H1 (cell line): ENCODE data around the gene SOAT2. TPM values are rescaled to one million over a fixed set of nuclear protein-coding genes. Genes with fewer than 3 reads are reported as not detected.

Experiments used
- CEBPB ChIP-seq: IDR thresholded peaks from 2 replicates; pipeline ENCODE4 v1.6.1; 2012; ENCODE audit warnings: low read depth, low read length
- FOSL1 ChIP-seq: IDR thresholded peaks from 2 replicates; pipeline ENCODE4 v1.6.1; 2011; ENCODE audit warnings: mild to moderate bottlenecking, low read depth, low read length, moderate library complexity; ENCODE audit not compliant: insufficient read depth
- HDAC2 ChIP-seq, 2 experiments: fragments of 300-600 bp in 1 of 2; sonication (generic) in 1 of 2; IDR thresholded peaks; 2 replicates each; pipeline ENCODE4 v1.6.1; 2011 to 2012; ENCODE audit warnings: low read depth in 2 of 2, low read length in 2 of 2, mild to moderate bottlenecking in 2 of 2, moderate library complexity in 2 of 2, borderline replicate concordance in 1 of 2, inconsistent platforms in 1 of 2
- NRF1 ChIP-seq: IDR thresholded peaks from 2 replicates; pipeline ENCODE4 v1.6.1; 2011; ENCODE audit warnings: mild to moderate bottlenecking, low read depth, low read length, improper control_type of control experiment
- RFX5 ChIP-seq: IDR thresholded peaks from 2 replicates; pipeline ENCODE4 v1.6.1; 2011; ENCODE audit warnings: low read depth, low read length, improper control_type of control experiment, borderline replicate concordance
- SIN3A ChIP-seq, 2 experiments: IDR thresholded peaks in 1 of 2; conservative IDR thresholded peaks in 1 of 2; 2 replicates each; pipeline ENCODE4 v1.6.1; 2011 to 2012; ENCODE audit warnings: low read length in 2 of 2, improper control_type of control experiment in 1 of 2, low read depth in 1 of 2, mild to moderate bottlenecking in 1 of 2
- SRF ChIP-seq: IDR thresholded peaks from 2 replicates; pipeline ENCODE4 v1.6.1; 2011; ENCODE audit warnings: mild to moderate bottlenecking, low read depth, low read length, moderate library complexity
- SUZ12 ChIP-seq: fragments of 200-600 bp; sonication (generic); IDR thresholded peaks from 2 replicates; pipeline ENCODE4 v1.6.1; 2012; ENCODE audit warnings: mild to moderate bottlenecking, inconsistent platforms, low read length, moderate library complexity, mixed read lengths
- TBP ChIP-seq: IDR thresholded peaks from 2 replicates; pipeline ENCODE4 v1.6.1; 2011; ENCODE audit warnings: low read depth, low read length, improper control_type of control experiment
- TCF12 ChIP-seq: IDR thresholded peaks from 2 replicates; pipeline ENCODE4 v1.6.1; 2011; ENCODE audit warnings: low read depth, mild to moderate bottlenecking, low read length
- TEAD4 ChIP-seq: IDR thresholded peaks from 2 replicates; pipeline ENCODE4 v1.6.1; 2012; ENCODE audit warnings: low read depth, low read length, inconsistent platforms, mixed read lengths
- polyA plus RNA-seq, 7 experiments: library from polyadenylated mRNA; depleted of rRNA in 3 of 7; stranded (reverse) in 5 of 7; unstranded in 2 of 7; fragments of >200 nt in 5 of 7; fragments of 200-250 nt in 2 of 7; gene quantifications; 1 replicate in 5 of 7; 2 replicates in 1 of 7; 4 replicates in 1 of 7; pipeline versions ENCODE4 v1.2.1 to v1.2.3, GENCODE V29; 2011 to 2013; ENCODE audit warnings: missing spikeins in 2 of 7, mixed read lengths in 2 of 7
- total RNA-seq: library from RNA; stranded (reverse); fragmentation: NEBNext Ultra II Directional; extraction: Animal tissue kit (Norgen Biotek cat#: 25700); gene quantifications from 2 replicates; pipeline ENCODE4 v1.2.1, GENCODE V29; 2021
- TF ChIP-seq, protein P1 (sequence below): fragments of 300-600 bp; sonication (generic); IDR thresholded peaks from 2 replicates; pipeline ENCODE4 v1.7.1; 2012; ENCODE audit warnings: low read length, moderate library complexity, mild to moderate bottlenecking, inconsistent platforms; ENCODE audit not compliant: insufficient replicate concordance

The SOAT2 gene
- total and polyA plus RNA-seq, 2 of the 8 experiments (the other 6 are each of a cell fraction or from before 2014, with no cell fraction given), result 0.08 TPM; not detected in 1

- TF ChIP-seq, protein P1, sequence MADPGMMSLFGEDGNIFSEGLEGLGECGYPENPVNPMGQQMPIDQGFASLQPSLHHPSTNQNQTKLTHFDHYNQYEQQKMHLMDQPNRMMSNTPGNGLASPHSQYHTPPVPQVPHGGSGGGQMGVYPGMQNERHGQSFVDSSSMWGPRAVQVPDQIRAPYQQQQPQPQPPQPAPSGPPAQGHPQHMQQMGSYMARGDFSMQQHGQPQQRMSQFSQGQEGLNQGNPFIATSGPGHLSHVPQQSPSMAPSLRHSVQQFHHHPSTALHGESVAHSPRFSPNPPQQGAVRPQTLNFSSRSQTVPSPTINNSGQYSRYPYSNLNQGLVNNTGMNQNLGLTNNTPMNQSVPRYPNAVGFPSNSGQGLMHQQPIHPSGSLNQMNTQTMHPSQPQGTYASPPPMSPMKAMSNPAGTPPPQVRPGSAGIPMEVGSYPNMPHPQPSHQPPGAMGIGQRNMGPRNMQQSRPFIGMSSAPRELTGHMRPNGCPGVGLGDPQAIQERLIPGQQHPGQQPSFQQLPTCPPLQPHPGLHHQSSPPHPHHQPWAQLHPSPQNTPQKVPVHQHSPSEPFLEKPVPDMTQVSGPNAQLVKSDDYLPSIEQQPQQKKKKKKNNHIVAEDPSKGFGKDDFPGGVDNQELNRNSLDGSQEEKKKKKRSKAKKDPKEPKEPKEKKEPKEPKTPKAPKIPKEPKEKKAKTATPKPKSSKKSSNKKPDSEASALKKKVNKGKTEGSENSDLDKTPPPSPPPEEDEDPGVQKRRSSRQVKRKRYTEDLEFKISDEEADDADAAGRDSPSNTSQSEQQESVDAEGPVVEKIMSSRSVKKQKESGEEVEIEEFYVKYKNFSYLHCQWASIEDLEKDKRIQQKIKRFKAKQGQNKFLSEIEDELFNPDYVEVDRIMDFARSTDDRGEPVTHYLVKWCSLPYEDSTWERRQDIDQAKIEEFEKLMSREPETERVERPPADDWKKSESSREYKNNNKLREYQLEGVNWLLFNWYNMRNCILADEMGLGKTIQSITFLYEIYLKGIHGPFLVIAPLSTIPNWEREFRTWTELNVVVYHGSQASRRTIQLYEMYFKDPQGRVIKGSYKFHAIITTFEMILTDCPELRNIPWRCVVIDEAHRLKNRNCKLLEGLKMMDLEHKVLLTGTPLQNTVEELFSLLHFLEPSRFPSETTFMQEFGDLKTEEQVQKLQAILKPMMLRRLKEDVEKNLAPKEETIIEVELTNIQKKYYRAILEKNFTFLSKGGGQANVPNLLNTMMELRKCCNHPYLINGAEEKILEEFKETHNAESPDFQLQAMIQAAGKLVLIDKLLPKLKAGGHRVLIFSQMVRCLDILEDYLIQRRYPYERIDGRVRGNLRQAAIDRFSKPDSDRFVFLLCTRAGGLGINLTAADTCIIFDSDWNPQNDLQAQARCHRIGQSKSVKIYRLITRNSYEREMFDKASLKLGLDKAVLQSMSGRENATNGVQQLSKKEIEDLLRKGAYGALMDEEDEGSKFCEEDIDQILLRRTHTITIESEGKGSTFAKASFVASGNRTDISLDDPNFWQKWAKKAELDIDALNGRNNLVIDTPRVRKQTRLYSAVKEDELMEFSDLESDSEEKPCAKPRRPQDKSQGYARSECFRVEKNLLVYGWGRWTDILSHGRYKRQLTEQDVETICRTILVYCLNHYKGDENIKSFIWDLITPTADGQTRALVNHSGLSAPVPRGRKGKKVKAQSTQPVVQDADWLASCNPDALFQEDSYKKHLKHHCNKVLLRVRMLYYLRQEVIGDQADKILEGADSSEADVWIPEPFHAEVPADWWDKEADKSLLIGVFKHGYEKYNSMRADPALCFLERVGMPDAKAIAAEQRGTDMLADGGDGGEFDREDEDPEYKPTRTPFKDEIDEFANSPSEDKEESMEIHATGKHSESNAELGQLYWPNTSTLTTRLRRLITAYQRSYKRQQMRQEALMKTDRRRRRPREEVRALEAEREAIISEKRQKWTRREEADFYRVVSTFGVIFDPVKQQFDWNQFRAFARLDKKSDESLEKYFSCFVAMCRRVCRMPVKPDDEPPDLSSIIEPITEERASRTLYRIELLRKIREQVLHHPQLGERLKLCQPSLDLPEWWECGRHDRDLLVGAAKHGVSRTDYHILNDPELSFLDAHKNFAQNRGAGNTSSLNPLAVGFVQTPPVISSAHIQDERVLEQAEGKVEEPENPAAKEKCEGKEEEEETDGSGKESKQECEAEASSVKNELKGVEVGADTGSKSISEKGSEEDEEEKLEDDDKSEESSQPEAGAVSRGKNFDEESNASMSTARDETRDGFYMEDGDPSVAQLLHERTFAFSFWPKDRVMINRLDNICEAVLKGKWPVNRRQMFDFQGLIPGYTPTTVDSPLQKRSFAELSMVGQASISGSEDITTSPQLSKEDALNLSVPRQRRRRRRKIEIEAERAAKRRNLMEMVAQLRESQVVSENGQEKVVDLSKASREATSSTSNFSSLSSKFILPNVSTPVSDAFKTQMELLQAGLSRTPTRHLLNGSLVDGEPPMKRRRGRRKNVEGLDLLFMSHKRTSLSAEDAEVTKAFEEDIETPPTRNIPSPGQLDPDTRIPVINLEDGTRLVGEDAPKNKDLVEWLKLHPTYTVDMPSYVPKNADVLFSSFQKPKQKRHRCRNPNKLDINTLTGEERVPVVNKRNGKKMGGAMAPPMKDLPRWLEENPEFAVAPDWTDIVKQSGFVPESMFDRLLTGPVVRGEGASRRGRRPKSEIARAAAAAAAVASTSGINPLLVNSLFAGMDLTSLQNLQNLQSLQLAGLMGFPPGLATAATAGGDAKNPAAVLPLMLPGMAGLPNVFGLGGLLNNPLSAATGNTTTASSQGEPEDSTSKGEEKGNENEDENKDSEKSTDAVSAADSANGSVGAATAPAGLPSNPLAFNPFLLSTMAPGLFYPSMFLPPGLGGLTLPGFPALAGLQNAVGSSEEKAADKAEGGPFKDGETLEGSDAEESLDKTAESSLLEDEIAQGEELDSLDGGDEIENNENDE, result no peak
- no peak for TF ChIP-seq NRF1
- TF ChIP-seq TCF12, result no peak
- TF ChIP-seq TEAD4, result no peak
- no peak for TF ChIP-seq SUZ12
- no peak for TF ChIP-seq SIN3A (conservative IDR thresholded peaks at IDR 0.05 in 1 of 2, IDR thresholded peaks at IDR 0.05 in 1 of 2; ENCODE audit: low read depth in 1 of 2, low read length in 2 of 2)
- TF ChIP-seq FOSL1, result no peak
- no peak for TF ChIP-seq TBP
- no peak for TF ChIP-seq CEBPB
- TF ChIP-seq RFX5, result no peak
- no peak for TF ChIP-seq SRF
- TF ChIP-seq HDAC2 (IDR thresholded peaks at IDR 0.05; ENCODE audit: borderline replicate concordance in 1 of 2, low read depth in 2 of 2, low read length in 2 of 2), result no peak
Observed at GRCh38 chr12:53169644-53170043, 66.4 kb downstream of the SOAT2 start (continued).
